ENCODE measurements around the gene SLC30A9.

SLC30A9 gene

GRCh38 chr4:41998019-41998418 lies 7.7 kb downstream of the SLC30A9 start:
- DNase-seq (ENCODE audit: low read depth in 1 of 2, low spot score in 1 of 2), result no peak

- no peak for DNase-seq (ENCODE audit: low read depth in 1 of 2, low spot score in 1 of 2)
Measured at GRCh38 chr4:41999321-41999720, 9.0 kb downstream of the SLC30A9 start.

- DNase-seq (ENCODE audit: low read depth in 1 of 2, low spot score in 1 of 2), result no peak
Measured at GRCh38 chr4:42008011-42008786, 17.9 kb downstream of the SLC30A9 start.

GRCh38 chr4:42015438-42015837 lies 25.1 kb downstream of the SLC30A9 start:
- no peak for DNase-seq (ENCODE audit: low read depth in 1 of 2, low spot score in 1 of 2)

DNA sequence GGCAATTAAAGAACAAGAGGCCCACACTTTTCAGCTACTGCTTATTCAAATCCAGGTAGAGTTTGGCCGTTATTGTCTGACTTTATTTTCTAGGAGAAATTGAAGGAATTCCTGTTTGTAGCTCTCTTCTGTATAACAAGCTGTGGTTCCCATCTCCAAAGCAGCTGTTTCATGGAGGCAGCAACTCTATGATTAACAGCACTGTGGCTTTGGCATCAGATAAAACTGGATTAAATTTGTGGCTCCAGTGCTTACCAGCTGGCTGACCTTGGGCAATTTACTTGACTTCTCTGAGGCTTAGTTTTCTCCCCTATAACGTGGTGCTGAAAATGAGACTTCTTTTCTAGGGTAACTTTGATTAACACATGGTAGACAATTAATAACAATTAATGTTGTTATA lies 28.1 kb downstream of the SLC30A9 start:
- DNase-seq (ENCODE audit: low read depth in 1 of 2, low spot score in 1 of 2), result no peak

DNA sequence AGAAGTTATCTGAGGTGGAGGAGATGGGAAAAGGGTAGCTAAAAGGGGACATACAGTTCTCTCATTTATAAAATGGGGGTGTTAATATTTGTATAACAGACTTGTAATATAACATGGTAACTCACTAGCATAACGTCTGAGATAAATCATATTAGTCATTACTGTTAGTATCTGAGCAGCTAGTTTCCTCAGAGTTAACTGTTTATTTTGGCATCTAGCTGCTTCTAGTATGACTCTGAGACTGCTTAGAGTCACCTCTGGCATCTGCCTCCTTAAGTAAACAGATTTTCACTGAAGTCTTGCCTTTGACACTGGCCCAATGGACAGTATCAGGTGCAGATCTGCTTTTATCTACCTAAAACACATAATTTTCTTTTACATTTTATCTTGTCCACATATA lies 58.1 kb downstream of the SLC30A9 start:
- no peak for DNase-seq (ENCODE audit: low read depth in 1 of 2, low spot score in 1 of 2)

DNA sequence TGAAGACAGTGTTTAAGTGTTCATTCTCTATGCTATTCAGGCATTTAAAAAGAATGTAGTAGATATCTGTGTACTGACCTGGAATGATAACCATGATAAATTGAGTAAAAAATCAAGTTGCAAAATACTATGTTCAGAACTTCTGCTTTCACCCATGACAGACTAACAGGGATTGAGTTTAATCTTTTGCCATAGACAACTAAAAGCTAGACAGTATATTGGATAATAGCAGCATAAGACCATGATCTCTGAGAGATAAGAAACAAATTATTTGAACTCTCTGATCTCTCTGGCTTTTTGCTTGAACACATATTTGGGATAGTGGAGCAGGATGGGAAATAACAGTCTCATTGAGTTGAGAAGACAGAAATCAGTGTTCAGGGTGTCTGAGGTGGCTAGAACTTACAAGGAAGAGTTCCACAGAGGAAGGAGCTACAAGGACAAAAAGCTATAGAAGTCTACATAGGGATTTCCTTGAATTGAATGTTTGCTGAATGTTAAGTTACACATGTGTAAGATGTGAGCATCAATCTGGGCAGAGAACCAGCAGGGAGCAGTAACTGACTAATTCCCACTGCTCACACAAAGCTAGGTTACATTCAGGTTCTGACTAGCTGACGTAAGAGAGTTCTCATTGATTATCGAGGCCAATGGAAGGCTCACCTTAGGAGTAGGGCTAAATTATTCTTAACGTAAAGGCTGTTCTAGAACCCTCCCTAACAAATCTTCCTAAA lies 60.4 kb downstream of the SLC30A9 start:
- no peak for DNase-seq (ENCODE audit: low read depth in 1 of 2, low spot score in 1 of 2)

- no peak for DNase-seq (ENCODE audit: low read depth in 1 of 2, low spot score in 1 of 2)
Measured at GRCh38 chr4:42066402-42066801, 76.1 kb downstream of the SLC30A9 start.

- no peak for DNase-seq (ENCODE audit: low read depth in 1 of 2, low spot score in 1 of 2)
Measured at GRCh38 chr4:42067264-42067663, 76.9 kb downstream of the SLC30A9 start.

DNA sequence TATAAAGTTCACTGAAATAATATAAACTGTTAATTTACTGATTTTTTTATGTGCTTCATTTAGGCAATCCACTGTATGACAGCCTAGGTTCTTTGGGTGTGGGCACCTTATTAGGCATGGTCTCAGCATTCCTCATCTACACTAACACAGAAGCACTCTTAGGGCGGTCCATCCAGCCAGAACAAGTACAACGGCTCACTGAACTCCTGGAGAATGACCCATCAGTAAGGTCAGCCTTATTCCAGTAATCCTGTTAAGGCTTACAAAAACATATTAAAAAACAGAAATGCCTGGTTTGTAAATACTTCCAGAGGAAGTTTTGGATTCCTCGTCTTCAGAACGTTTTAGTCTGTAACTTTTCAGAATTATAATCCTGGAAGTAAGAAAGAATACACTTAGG lies 80.1 kb downstream of the SLC30A9 start:
- no peak for DNase-seq (ENCODE audit: low read depth in 1 of 2, low spot score in 1 of 2)

GRCh38 chr4:42074294-42074693 lies 84.0 kb downstream of the SLC30A9 start:
- no peak for DNase-seq (ENCODE audit: low read depth in 1 of 2, low spot score in 1 of 2)

DNA sequence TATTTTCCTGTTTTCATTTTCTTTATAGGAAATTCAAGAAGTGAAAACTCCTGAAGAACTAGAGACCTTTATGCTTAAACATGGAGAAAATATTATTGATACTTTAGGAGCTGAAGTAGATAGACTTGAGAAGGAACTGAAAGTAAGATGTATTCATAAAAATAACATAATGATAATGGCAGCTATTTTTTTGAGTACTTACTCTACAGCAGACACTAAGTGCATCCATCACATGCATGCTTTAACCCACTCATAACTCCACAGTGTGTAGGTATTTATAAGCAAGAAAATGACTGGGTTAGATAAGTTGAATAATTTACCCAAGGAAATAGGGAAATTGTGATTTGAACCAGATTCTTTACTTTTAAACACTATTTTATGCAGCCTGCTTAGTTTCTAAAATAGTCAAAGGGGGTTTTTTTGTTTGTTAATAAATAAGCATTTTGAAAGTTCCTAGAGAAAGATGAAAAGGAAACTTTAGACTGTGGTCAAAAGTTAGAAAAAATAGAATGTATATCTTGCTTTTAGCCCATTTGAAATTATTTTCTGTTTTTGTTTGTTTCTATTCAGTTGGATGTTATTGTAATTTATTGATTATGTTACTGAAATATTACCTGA lies 88.0 kb downstream of the SLC30A9 start:
- no peak for DNase-seq (ENCODE audit: low read depth in 1 of 2, low spot score in 1 of 2)

- DNase-seq (ENCODE audit: low read depth in 1 of 2, low spot score in 1 of 2), result no peak
Measured at GRCh38 chr4:42080306-42080705, 90.0 kb downstream of the SLC30A9 start.

DNA sequence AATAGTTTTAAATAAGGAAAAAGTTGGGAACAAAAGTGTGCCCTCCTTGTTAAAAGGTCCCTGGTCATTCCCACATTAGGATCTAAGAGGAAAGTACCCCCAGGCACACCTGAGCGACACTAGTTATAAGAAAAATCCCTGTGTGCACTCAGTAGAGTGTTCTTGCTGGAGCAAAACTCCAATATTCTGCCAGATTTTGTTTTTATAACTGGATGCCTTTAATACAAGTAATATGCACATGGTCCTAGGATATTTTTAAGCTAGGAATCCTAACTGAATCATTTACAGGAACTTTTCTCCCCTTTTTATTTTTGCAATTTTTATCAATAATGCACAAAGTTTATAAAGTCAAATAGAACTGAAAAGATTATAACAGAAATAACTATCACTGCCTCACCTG lies 93.5 kb downstream of the SLC30A9 start:
- DNase-seq (ENCODE audit: low read depth in 1 of 2, low spot score in 1 of 2), result no peak

DNA sequence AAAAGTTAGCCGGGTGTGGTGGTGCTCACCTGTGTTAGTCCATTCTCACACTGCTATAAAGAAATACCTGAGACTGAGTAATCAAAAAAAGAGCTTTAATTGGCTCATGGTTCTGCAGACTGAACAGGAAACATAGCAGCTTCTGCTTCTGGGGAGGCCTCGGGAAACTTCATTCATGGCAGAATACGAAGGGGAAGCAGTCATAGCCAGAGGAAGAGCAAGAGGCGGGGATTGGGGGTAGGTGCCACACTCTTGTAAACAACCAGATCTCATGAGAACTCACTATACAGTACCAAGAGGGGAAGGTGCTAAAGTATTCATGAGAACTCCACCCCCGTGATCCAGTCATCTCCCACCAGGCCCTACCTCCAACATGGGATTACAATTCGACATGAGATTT lies 98.1 kb downstream of the SLC30A9 start:
- DNase-seq (ENCODE audit: low read depth in 1 of 2, low spot score in 1 of 2), result no peak

GRCh38 chr4:42101446-42101975 lies 111.2 kb downstream of the SLC30A9 start:
- DNase-seq (ENCODE audit: low read depth in 1 of 2, low spot score in 1 of 2), result no peak

- DNase-seq (ENCODE audit: low read depth in 1 of 2, low spot score in 1 of 2), result no peak
Measured at GRCh38 chr4:42104521-42104920, 114.2 kb downstream of the SLC30A9 start.

GRCh38 chr4:42112846-42113245 lies 122.5 kb downstream of the SLC30A9 start:
- no peak for DNase-seq (ENCODE audit: low read depth in 1 of 2, low spot score in 1 of 2)

- DNase-seq (ENCODE audit: low read depth in 1 of 2, low spot score in 1 of 2), result no peak
Measured at GRCh38 chr4:42119886-42120285, 129.6 kb downstream of the SLC30A9 start.

GRCh38 chr4:42122237-42122636 lies 131.9 kb downstream of the SLC30A9 start:
- no peak for DNase-seq (ENCODE audit: low read depth in 1 of 2, low spot score in 1 of 2)

DNA sequence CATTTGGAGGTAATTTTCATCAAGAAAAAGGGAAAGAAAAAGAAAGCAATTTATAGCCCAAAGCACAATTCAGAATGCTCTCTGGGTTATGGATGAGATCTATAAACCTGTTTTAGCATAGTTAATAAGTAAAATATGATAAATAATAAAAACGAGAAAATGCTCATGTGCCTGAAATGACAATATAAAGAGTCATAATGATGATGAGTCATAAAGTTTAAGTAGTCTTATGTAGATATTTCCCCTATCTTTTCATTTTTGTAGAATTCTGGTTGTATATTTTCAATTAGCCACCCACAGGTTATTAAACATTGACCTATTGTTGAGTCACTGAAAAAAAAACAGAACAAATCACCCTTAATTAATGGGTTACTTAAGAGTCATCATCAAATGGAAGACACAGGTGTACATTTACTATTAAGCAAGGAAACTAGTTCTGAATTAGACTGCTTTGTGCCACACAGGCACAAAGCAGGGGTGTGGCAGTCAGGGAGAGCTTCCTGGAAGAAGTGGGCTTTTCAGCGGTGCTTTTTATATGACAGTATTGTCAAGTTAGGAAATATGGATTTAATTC lies 132.8 kb downstream of the SLC30A9 start:
- DNase-seq (ENCODE audit: low read depth in 1 of 2, low spot score in 1 of 2), result no peak

DNA sequence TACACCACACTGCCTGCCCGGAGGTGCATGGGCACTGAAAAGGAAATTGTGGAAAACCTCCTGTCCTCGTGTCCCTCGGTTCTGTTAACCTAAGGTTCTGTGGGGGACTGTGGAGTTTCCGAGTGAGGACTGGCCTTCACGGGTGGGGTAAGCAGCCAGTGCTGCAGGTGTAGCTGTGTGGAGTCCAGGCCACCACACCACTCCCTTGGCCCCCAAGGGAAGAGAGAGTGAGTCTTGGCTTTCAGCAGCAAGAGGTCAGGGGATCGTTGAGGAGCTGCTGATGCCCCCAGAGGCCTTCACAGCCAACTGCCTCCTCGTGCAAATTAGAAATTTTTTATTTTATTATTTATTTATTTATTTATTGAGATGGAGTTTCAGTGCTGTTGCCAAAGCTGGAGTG lies 141.8 kb downstream of the SLC30A9 start:
- DNase-seq (ENCODE audit: low read depth in 1 of 2, low spot score in 1 of 2), result no peak

All from activated T-helper 1 cell treated with anti-CD3 and anti-CD28 coated beads, Interleukin-2, amount 50 U/mL, for 16 hours (primary cell).